Measurements from ENCODE around the gene PTMS. TPM values are rescaled to one million over a fixed set of nuclear protein-coding genes. Genes with fewer than 3 reads are reported as not detected.
A peak's percentile ranks its signal among the peaks of the same experiment; 100 is the strongest.

The PTMS gene
- total and polyA plus RNA-seq, 2 of the 13 experiments (the other 11 are each of a cell fraction or from before 2014, with no cell fraction given): 40.5 to 82.4 TPM

- TF ChIP-seq ATF2 (CRISPR knock-in tag; IDR thresholded peaks at IDR 0.05) (no peak), TARDBP (CRISPR knock-in tag; IDR thresholded peaks at IDR 0.05) (no peak), IKZF1 (IDR thresholded peaks at IDR 0.05) (no peak), ZNF552 (CRISPR knock-in tag; IDR thresholded peaks at IDR 0.05; ENCODE audit: borderline replicate concordance) (no peak), ZNF770 (CRISPR knock-in tag; IDR thresholded peaks at IDR 0.05) (0 out of 2 replicates have a peak, but pooled peaks have one; percentile 35), TFE3 (CRISPR knock-in tag; IDR thresholded peaks at IDR 0.05) (no peak; the same call in 1 of the 2 replicates), ZNF317 (CRISPR knock-in tag; IDR thresholded peaks at IDR 0.05) (0 out of 2 replicates have a peak, but pooled peaks have one; percentile 46), TBX2 (CRISPR knock-in tag; IDR thresholded peaks at IDR 0.05; ENCODE audit: borderline replicate concordance) (no peak; the same call in 1 of the 2 replicates), HMGXB3 (CRISPR knock-in tag; IDR thresholded peaks at IDR 0.05; ENCODE audit: borderline replicate concordance) (no peak), MTA3 (CRISPR knock-in tag; IDR thresholded peaks at IDR 0.05) (no peak), ZNF24 (IDR thresholded peaks at IDR 0.05) (no peak), IRF9 (CRISPR knock-in tag; IDR thresholded peaks at IDR 0.05; ENCODE audit: borderline replicate concordance) (peak; percentile 78; the same call in 1 of the 2 replicates), ZFP41 (CRISPR knock-in tag; IDR thresholded peaks at IDR 0.05; ENCODE audit: borderline replicate concordance) (no peak), SCMH1 (CRISPR knock-in tag; IDR thresholded peaks at IDR 0.05; ENCODE audit: borderline replicate concordance) (no peak), ZNF660 (CRISPR knock-in tag; IDR thresholded peaks at IDR 0.05; ENCODE audit: borderline replicate concordance, low read depth) (no peak), ETV5 (CRISPR knock-in tag; IDR thresholded peaks at IDR 0.05; ENCODE audit: borderline replicate concordance) (no peak; the same call in 1 of the 2 replicates)
Measured at GRCh38 chr12:6767353-6768319, 1.5 kb downstream of the PTMS start (continued).

All from HepG2 (cell line).